Measurements from ENCODE around the gene HIPK2. TPM values are rescaled to one million over a fixed set of nuclear protein-coding genes. Genes with fewer than 3 reads are reported as not detected.

The HIPK2 gene
- total RNA-seq, 1 donor from 2014 or later: 72.3 TPM

GRCh38 chr7:139571651-139572050, 206.1 kb downstream of the HIPK2 start:
- Mint-ChIP-seq H3K4me3 (ENCODE audit: unreplicated experiment) (no peak overlapping the region), H3K9me3 (ENCODE audit: low read depth) (no peaks in the 10 kb centered on the region), H3K27me3 (ENCODE audit: low read depth) (no peaks in the 10 kb centered on the region), H3K36me3 (ENCODE audit: low read depth) (peaks cover 31% of the 10 kb centered on the region), H3K27ac (ENCODE audit: unreplicated experiment) (no peak overlapping the region), H3K4me1 (ENCODE audit: low read depth) (no peaks in the 10 kb centered on the region)
- DNase-seq (ENCODE audit: low spot score): no peak
- no peak for TF ChIP-seq CTCF (IDR thresholded peaks at IDR 0.05)

- DNase-seq (ENCODE audit: low spot score): no peak
- TF ChIP-seq CTCF (IDR thresholded peaks at IDR 0.05): no peak
- no peaks in the 10 kb centered on the region for H3K9me3 Mint-ChIP-seq (ENCODE audit: low read depth)
- no peak overlapping the region for H3K4me3 Mint-ChIP-seq (ENCODE audit: unreplicated experiment)
- H3K4me1 Mint-ChIP-seq (ENCODE audit: low read depth): no peaks in the 10 kb centered on the region
- no peak overlapping the region for H3K27ac Mint-ChIP-seq (ENCODE audit: unreplicated experiment)
- no peaks in the 10 kb centered on the region for H3K27me3 Mint-ChIP-seq (ENCODE audit: low read depth)
- peaks cover 31% of the 10 kb centered on the region for H3K36me3 Mint-ChIP-seq (ENCODE audit: low read depth)
Measured at GRCh38 chr7:139571190-139571589, 206.6 kb downstream of the HIPK2 start.

- no peak for DNase-seq (ENCODE audit: low spot score)
- no peak overlapping the region for H3K4me3 Mint-ChIP-seq (ENCODE audit: unreplicated experiment)
- H3K4me1 Mint-ChIP-seq (ENCODE audit: low read depth): no peaks in the 10 kb centered on the region
- H3K36me3 Mint-ChIP-seq (ENCODE audit: low read depth): peaks cover 29% of the 10 kb centered on the region
- no peaks in the 10 kb centered on the region for H3K9me3 Mint-ChIP-seq (ENCODE audit: low read depth)
- no peak overlapping the region for H3K27ac Mint-ChIP-seq (ENCODE audit: unreplicated experiment)
- no peak for TF ChIP-seq CTCF (IDR thresholded peaks at IDR 0.05)
- no peaks in the 10 kb centered on the region for H3K27me3 Mint-ChIP-seq (ENCODE audit: low read depth)
Measured at GRCh38 chr7:139570626-139571025, 207.2 kb downstream of the HIPK2 start.

- DNase-seq (ENCODE audit: low spot score): no peak
- Mint-ChIP-seq H3K9me3 (ENCODE audit: low read depth) (no peaks in the 10 kb centered on the region), H3K4me1 (ENCODE audit: low read depth) (no peaks in the 10 kb centered on the region), H3K36me3 (ENCODE audit: low read depth) (peaks cover 24% of the 10 kb centered on the region), H3K27me3 (ENCODE audit: low read depth) (no peaks in the 10 kb centered on the region), H3K27ac (ENCODE audit: unreplicated experiment) (no peak overlapping the region), H3K4me3 (ENCODE audit: unreplicated experiment) (no peak overlapping the region)
- TF ChIP-seq CTCF (IDR thresholded peaks at IDR 0.05): peak; percentile 59
Measured at GRCh38 chr7:139570119-139570518, 207.7 kb downstream of the HIPK2 start.

- no peak for TF ChIP-seq CTCF (IDR thresholded peaks at IDR 0.05)
- no peak overlapping the region for H3K4me3 Mint-ChIP-seq (ENCODE audit: unreplicated experiment)
- DNase-seq (ENCODE audit: low spot score): no peak
- no peaks in the 10 kb centered on the region for H3K27me3 Mint-ChIP-seq (ENCODE audit: low read depth)
- H3K4me1 Mint-ChIP-seq (ENCODE audit: low read depth): no peaks in the 10 kb centered on the region
- H3K9me3 Mint-ChIP-seq (ENCODE audit: low read depth): no peaks in the 10 kb centered on the region
- no peak overlapping the region for H3K27ac Mint-ChIP-seq (ENCODE audit: unreplicated experiment)
- peaks cover 23% of the 10 kb centered on the region for H3K36me3 Mint-ChIP-seq (ENCODE audit: low read depth)
Measured at GRCh38 chr7:139568813-139569490, 208.8 kb downstream of the HIPK2 start.
